OCI-LY7 (cell line): Measurements from ENCODE around the gene RPL28. TPM values are rescaled to one million over a fixed set of nuclear protein-coding genes. Genes with fewer than 3 reads are reported as not detected.
"Not testable (repeated sequence)": the region's sequence is repeated elsewhere in the genome, so short reads cannot be mapped to it uniquely, and the experiment has no call there.

Source experiments
- BruUV-seq: library from RNA; stranded (reverse); fragments of 400-500 nt; replicated peaks from 2 replicates; lab custom pipeline; 2021; lab: Mats Ljungman, UMichigan
- CTCF ChIA-PET: fragments of 300-600 bp; sonication (Branson Sonifier 250); formaldehyde crosslinking; loops from one replicate; lab custom pipeline; 2022; ENCODE audit warnings: antibody characterized with exemption; ENCODE audit not compliant: unreplicated experiment; lab: Charles Lee
- POLR2A ChIA-PET: fragments of 300-600 bp; sonication (Branson Sonifier 250); formaldehyde crosslinking; loops from one replicate; lab custom pipeline; 2022; ENCODE audit warnings: antibody characterized with exemption; lab: Charles Lee
- DNase-seq: peaks from one replicate; pipeline ENCODE4 v3.0.0-alpha.2; 2015; ENCODE audit warnings: low spot score
- H2AFZ ChIP-seq: fragments of 200-600 bp; sonication (generic), shearing (Covaris generic); 2 replicates; pipeline ENCODE4 v1.6.1; 2014; ENCODE audit warnings: mild to moderate bottlenecking, antibody characterized with exemption, low read length, moderate library complexity
- H3K27ac ChIP-seq: fragments of 200-600 bp; sonication (generic); 2 replicates; pipeline ENCODE4 v1.5.1; 2014; ENCODE audit warnings: mixed run types, low read depth, mild to moderate bottlenecking, moderate library complexity, low read length, inconsistent platforms; ENCODE audit not compliant: poor library complexity, severe bottlenecking
- H3K36me3 ChIP-seq: fragments of 200-600 bp; sonication (generic); 2 replicates; pipeline ENCODE4 v1.6.1; 2014; ENCODE audit warnings: mild to moderate bottlenecking, antibody characterized with exemption, low read length, moderate library complexity, mixed read lengths; ENCODE audit not compliant: insufficient read depth
- H3K4me1 ChIP-seq: fragments of 200-600 bp; sonication (generic); 2 replicates; pipeline ENCODE4 v1.5.1; 2014; ENCODE audit warnings: mild to moderate bottlenecking, low read length; ENCODE audit not compliant: insufficient read depth, poor library complexity, severe bottlenecking
- H3K4me2 ChIP-seq: fragments of 200-600 bp; sonication (generic); 2 replicates; pipeline ENCODE4 v1.6.1; 2014; ENCODE audit warnings: mild to moderate bottlenecking, low read length
- H3K4me3 ChIP-seq: fragments of 200-600 bp; sonication (generic); 2 replicates; pipeline ENCODE4 v1.5.1; 2014; ENCODE audit warnings: mild to moderate bottlenecking, low read depth, low read length; ENCODE audit not compliant: poor library complexity, severe bottlenecking
- H3K79me2 ChIP-seq: fragments of 200-600 bp; sonication (generic); 2 replicates; pipeline ENCODE4 v1.6.1; 2016; ENCODE audit warnings: low read depth, mild to moderate bottlenecking, low read length, moderate library complexity, mixed read lengths; ENCODE audit not compliant: insufficient read depth
- H3K9me2 ChIP-seq: fragments of 200-600 bp; sonication (generic); 2 replicates; pipeline ENCODE4 v1.6.1; 2016; ENCODE audit warnings: mild to moderate bottlenecking, low read length, mixed read lengths; ENCODE audit not compliant: insufficient read depth
- H3K9me3 ChIP-seq: fragments of 200-600 bp; sonication (generic); 2 replicates; pipeline ENCODE4 v1.6.1; 2014; ENCODE audit warnings: mild to moderate bottlenecking, mixed run types, low read length, mixed read lengths
- H4K20me1 ChIP-seq: fragments of 200-600 bp; sonication (generic); 2 replicates; pipeline ENCODE4 v1.6.1; 2014; ENCODE audit warnings: mild to moderate bottlenecking, antibody characterized with exemption, low read length, moderate library complexity, mixed read lengths; ENCODE audit not compliant: insufficient read depth
- CTCF ChIP-seq: fragments of 200-600 bp; sonication (generic); conservative IDR thresholded peaks from 2 replicates; pipeline ENCODE4 v1.5.1; 2014; ENCODE audit warnings: mild to moderate bottlenecking, antibody characterized with exemption, low read length, moderate library complexity, mixed read lengths
- EZH2phosphoT487 ChIP-seq: fragments of 200-600 bp; sonication (generic); IDR thresholded peaks from 2 replicates; pipeline ENCODE4 v1.6.1; 2018; ENCODE audit warnings: low read depth, borderline replicate concordance, mild to moderate bottlenecking, mixed run types, antibody characterized with exemption, low read length, moderate library complexity, mixed read lengths
- intact Hi-C: fragments of 100-400 bp; cut with micrococcal nuclease; formaldehyde crosslinking; loops from one replicate; pipeline ENCODE4 v1.10.0; 2022; ENCODE audit not compliant: unreplicated experiment
- total RNA-seq, 2 experiments: library from RNA; depleted of rRNA in 1 of 2; stranded (reverse); fragments of >200 nt in 1 of 2; shearing (Covaris generic) in 1 of 2; gene quantifications; 2 replicates each; pipeline ENCODE4 v1.2.3, GENCODE V29; 2014 to 2022

RPL28 gene
- total RNA-seq, 2 experiments from 2014 or later, result 872 to 2,656 TPM

GRCh38 chr19:55408533-55408872 lies 22.8 kb downstream of the RPL28 start:
- peaks cover 36% of the 10 kb centered on the region for H3K79me2 ChIP-seq
- intact Hi-C loops, result no loop called here

GRCh38 chr19:55409179-55409578 lies 23.4 kb downstream of the RPL28 start:
- H2AFZ ChIP-seq, DNase-seq, intact Hi-C loops, BruUV-seq, H3K9me2 ChIP-seq, CTCF ChIA-PET, H3K4me3 ChIP-seq, H3K4me2 ChIP-seq: not testable (repeated sequence)
- H3K27ac ChIP-seq, result peak overlapping the region; percentile 92
- H4K20me1 ChIP-seq, result peaks cover 20% of the 10 kb centered on the region
- POLR2A ChIA-PET, result interaction anchor here (0.6 to 0.7 kb wide), 3 partner anchors 54 to 281 kb away, joined by 3 to 5 read pairs (median 3); no protein-coding TSS in a partner anchor
- peaks cover 28% of the 10 kb centered on the region for H3K4me1 ChIP-seq
- H3K79me2 ChIP-seq, result peaks cover 32% of the 10 kb centered on the region
- H3K9me3 ChIP-seq, result peaks cover 21% of the 10 kb centered on the region; the same call in 1 of the 2 replicates
- peaks cover 31% of the 10 kb centered on the region for H3K36me3 ChIP-seq

More at GRCh38 chr19:55408533-55408872, 22.8 kb downstream of the RPL28 start:
- H3K4me3 ChIP-seq, result peak overlapping the region; percentile 41
- H3K27ac ChIP-seq, result peak overlapping the region; percentile 92
- no peak for TF ChIP-seq CTCF
- TF ChIP-seq EZH2phosphoT487, result no peak
- H3K4me2 ChIP-seq, result peak overlapping the region; percentile 53
- peaks cover 37% of the 10 kb centered on the region for H3K36me3 ChIP-seq
- TSS peak; percentile 94 for BruUV-seq
- ChIA-PET POLR2A (no interaction called here), CTCF (no interaction called here)
- peak overlapping the region; percentile 53; the same call in 1 of the 2 replicates for H2AFZ ChIP-seq
- H4K20me1 ChIP-seq, result peaks cover 20% of the 10 kb centered on the region
- DNase-seq, result no peak
- H3K9me3 ChIP-seq, result peaks cover 21% of the 10 kb centered on the region; the same call in 1 of the 2 replicates
- H3K4me1 ChIP-seq, result peaks cover 32% of the 10 kb centered on the region
- H3K9me2 ChIP-seq, result no peaks in the 10 kb centered on the region

GRCh38 chr19:55410168-55410567 lies 24.4 kb downstream of the RPL28 start:
- POLR2A ChIA-PET, result interaction anchor here (0.6 kb wide), 1 partner anchor 175 kb away, joined by 3 read pairs; no protein-coding TSS in a partner anchor
- Histone ChIP-seq H3K4me2 (no peak overlapping the region), H3K9me2 (no peaks in the 10 kb centered on the region), H3K36me3 (peaks cover 23% of the 10 kb centered on the region), H3K27ac (no peak overlapping the region), H4K20me1 (peaks cover 20% of the 10 kb centered on the region), H3K9me3 (peaks cover 21% of the 10 kb centered on the region; the same call in 1 of the 2 replicates), H3K79me2 (peaks cover 24% of the 10 kb centered on the region), H3K4me1 (peaks cover 22% of the 10 kb centered on the region), H3K4me3 (no peak overlapping the region), H2AFZ (no peak overlapping the region)
- TF ChIP-seq EZH2phosphoT487, result no peak
- no TSS peak for BruUV-seq
- intact Hi-C loops, result no loop called here
- CTCF ChIA-PET, result no interaction called here
- no peak for DNase-seq
